ENCODE measurements around the gene C22orf15.

C22orf15 gene

DNA sequence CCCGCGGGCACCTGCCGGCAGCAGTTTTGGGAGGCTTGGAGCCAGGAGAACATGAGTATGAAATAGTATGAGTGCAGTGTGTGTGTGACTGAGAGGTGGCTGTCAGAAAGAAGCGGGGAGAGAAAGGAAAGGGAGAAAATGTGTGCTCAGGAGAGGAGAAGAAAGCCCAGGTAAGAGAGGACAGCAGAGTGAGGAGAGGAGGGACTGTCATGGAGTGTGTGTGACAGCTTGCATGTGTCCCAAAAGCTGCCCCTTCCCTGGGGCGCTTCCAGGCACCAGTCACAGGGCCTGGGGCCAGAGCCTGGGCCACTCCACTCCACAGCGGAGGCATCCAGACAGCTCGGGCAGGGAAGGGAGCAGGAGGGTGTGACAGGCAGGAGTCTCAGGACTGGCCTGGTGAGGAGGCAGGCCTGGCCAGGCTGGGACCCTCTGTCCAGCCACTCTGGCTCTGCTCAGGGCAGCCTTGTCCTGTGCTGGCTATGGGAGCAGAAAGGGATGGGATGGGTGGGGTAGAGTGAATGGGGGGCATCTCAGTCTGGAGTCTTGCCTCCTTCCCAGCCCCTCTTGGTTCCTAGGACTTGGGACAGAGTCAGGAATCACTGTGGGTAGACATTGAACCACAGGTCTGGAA is 10.8 kb downstream of the C22orf15 start:
- DNase-seq (ENCODE audit: low read depth), result no peak

DNA sequence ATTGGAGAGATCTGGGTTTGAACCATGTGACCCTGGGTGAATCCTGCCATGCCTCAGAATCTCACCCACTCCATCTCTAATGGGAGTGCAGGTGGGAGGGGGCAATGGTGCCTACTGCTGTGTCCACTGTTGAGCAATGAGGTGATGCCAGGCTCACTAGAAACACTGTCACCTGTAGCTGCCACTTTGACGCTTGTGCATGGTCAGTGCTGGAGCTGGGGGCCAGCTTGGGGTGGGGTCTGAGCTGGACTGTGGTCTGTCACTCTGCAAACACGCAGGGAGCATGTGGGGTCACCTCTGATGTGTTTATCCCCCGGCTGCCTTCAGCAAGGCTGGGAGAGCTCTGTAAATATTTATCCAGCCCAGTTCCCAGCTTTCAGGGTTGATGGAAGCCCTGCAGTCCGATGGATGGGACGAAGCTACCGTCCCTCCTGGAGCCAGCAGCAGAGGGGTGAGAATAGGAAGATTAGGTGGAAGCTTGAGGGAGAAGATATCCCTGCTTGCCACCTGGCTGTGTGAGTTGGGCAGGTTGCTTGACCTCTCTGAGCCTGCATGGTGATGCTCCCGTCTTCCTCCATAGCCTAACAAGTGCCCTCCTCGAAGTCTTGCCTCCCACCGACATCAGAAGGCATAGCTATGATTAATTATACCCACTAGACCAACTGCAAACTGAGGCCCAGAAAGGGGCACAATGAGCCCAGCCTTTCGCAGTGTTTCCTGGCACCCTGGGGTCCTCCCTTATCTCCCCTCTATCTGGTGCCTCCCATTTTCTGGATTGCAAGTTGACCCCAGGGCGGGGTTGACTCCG is 11.5 kb downstream of the C22orf15 start:
- DNase-seq (ENCODE audit: low read depth), result no peak

DNA sequence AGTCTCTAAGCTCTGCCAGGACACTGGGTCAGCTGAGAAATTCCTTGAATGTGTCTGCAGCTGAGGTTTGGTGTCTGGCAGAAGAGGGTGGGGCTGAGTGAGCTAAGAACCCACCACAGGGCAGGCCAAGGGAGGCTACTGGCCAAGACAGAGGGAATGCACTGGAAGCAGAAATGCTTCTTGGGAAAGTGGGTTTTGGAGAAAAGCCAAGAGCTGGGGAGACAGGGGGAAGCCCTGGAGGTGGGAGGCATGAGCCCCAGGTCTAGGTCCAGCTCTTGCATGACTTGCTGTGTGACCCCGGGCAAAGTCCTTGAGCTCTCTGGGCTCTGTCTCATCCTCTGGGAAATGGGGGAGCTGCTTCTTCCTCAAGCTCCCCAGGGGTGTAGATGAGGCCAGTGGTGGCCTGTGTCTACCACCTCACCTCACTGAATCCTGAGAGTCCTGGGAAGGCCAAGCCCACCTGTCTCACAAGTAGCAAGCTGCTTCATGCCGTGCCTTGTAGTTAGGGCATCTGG is 12.2 kb downstream of the C22orf15 start:
- DNase-seq (ENCODE audit: low read depth), result no peak

DNA sequence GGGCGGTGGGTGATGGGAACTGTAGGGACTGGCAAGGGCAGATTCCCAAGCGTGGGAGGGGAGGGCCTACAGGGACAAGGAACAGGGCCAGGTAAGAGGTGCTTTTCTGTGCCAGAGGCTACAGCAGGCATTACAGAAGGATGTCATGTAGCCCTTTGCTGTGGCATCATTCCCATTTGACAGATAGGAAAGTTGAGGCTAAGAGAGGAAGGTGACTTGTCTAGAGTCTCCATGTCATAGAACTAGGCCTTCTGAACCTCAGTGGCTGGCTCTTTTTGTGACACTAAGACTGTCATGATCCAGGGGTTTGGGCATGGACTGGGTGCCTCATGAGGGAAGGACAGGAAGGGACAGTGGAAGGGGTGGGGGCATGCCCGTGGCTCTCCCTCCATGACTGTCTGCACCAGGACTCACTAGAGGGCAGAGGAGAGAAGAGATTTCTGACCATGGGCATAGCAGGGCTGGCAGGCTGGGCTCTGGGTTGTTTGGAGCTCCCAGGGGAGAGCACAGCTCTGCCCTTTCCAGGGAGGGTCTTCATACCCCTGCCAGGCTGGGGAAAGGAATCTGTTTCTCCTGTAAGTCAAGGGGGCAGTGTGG is 13.1 kb downstream of the C22orf15 start:
- DNase-seq (ENCODE audit: low read depth), result no peak

DNA sequence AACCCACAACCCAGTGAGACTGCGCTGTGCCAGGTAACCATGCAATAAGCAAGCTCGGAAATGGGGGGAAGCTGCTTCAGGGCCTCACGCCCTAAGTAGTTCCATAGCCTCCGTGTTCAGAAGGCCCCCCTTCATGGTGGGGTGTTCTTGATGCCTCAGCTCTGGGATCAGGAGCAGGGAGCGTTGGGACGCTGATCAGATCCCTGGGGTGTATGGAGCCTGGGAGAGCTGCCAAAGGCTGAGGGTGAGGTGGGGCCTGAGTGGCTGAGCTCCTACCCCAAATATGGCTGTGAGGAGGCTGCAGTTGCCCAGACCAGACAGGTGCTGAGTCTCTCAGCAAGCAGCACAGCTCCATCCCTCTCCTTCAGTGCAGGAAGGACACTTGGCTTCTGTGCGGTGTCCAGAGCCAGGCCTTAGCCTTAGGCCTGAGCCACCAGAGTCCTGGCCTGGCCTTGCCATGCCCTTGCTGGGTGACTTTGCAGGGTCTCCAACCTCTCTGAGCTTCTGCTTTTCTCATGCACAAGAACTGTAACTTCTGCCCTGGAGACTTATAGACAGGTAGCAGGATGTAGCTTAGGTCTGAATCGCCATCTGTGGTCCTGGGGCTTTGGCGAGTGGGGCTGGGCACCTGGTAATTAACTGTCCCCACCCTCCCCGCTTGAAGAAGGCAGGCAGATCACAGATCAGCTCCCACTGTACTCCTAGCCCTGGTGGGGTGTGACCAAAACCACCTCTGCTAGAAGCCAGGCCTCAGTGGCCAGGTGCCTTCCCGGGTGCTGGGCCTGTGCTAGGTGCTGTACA is 15.2 kb downstream of the C22orf15 start:
- no peak for DNase-seq (ENCODE audit: low read depth)

DNA sequence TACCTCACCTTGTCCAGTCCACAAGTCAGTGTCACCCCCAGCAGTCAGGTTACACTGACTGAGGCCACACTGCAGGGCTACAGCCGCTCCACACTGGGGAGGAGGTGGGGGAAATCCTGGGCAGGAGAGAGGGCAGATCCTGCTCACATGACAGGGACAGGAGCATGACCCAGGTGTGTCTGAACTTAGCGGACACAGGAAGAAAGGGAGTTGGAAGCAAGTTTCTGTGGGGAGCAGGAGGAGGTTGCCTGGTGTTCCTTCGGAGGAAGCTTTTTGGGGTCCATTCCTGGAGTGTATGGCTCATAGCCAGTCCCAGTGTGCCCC is 15.7 kb downstream of the C22orf15 start:
- DNase-seq (ENCODE audit: low read depth), result no peak

DNA sequence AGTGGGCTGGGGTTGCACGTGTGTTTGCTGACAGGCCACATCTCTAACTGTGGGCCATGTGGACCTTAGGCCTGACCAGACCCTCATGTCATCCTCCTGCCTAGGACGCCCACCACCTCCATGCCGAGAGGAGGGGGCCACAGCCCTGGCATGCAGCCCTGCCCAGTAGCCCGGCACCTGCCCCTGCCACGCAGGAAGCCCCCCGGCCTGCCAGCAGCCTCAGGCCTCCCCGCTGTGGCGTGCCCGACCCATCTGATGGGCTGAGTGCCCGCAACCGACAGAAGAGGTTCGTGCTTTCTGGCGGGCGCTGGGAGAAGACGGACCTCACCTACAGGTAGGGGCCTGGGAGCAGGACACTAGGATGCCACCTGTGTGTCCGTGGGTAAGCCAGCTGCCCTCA is 16.3 kb downstream of the C22orf15 start:
- DNase-seq (ENCODE audit: low read depth), result no peak

DNA sequence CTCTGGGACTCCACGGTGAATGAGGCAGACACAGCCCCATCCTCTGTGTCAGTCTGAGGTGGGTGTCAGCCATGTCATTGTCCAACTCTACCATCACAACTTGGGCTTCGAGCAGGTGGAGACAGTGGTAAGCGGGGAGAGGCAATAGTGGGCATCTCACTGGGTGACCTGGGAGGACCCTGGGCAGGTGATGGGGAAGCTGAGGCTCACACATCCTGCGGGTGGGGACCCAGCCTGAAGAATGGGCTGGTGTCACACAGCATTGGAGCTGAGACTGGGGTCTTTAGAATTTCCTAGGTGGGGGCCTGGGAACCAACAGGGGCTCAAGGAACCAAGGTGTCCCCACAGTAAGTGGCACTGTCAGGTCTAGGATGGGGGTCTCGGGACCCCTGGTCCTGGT is 16.9 kb downstream of the C22orf15 start:
- no peak for DNase-seq (ENCODE audit: low read depth)

GRCh38 chr22:23780146-23780748 is 17.5 kb downstream of the C22orf15 start:
- no peak for DNase-seq (ENCODE audit: low read depth)

GRCh38 chr22:23781065-23781464 is 18.3 kb downstream of the C22orf15 start:
- no peak for DNase-seq (ENCODE audit: low read depth)

GRCh38 chr22:23781511-23782183 is 18.9 kb downstream of the C22orf15 start:
- DNase-seq (ENCODE audit: low read depth), result no peak

DNA sequence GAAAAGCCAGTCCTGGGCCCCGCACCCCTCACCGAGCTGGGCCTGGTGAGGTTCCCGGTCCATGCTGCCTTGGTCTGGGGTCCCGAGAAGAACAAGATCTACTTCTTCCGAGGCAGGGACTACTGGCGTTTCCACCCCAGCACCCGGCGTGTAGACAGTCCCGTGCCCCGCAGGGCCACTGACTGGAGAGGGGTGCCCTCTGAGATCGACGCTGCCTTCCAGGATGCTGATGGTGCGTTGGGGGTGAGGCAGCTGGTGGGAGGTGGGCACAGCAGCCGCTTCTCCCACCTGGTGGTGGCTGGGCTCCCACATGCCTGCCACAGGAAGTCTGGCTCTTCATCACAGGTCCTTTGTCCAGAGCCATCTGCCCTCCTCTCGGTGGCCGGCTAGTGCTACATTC is 19.5 kb downstream of the C22orf15 start:
- DNase-seq (ENCODE audit: low read depth), result no peak

GRCh38 chr22:23782703-23783102 is 19.9 kb downstream of the C22orf15 start:
- DNase-seq (ENCODE audit: low read depth), result no peak

- no peak for DNase-seq (ENCODE audit: low read depth)
Observed at GRCh38 chr22:23783265-23784150, 20.7 kb downstream of the C22orf15 start.

DNA sequence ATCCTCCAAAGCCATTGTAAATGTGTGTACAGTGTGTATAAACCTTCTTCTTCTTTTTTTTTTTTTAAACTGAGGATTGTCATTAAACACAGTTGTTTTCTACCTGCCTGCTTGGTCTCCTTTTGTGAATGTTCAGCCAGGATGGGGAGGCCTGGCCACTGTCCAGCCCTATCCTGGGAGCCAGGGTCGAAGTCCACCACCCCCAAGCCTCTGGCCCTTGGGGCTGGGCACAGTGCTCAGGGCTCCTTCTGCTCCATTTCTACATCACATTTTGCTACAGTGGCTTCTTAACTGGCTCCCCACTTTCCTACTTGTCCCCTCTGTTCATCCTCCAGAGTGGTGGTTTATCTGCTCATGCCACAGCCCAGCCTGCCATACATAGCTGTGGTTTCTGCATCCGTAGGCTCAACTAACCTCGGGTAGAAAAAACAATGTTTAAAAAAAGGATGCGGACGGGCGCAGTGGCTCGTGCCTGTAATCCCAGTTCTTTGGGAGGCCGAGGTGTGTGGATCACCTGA is 21.5 kb downstream of the C22orf15 start:
- DNase-seq (ENCODE audit: low read depth), result no peak

- no peak for DNase-seq (ENCODE audit: low read depth)
Observed at GRCh38 chr22:23786261-23786710, 23.5 kb downstream of the C22orf15 start.

DNA sequence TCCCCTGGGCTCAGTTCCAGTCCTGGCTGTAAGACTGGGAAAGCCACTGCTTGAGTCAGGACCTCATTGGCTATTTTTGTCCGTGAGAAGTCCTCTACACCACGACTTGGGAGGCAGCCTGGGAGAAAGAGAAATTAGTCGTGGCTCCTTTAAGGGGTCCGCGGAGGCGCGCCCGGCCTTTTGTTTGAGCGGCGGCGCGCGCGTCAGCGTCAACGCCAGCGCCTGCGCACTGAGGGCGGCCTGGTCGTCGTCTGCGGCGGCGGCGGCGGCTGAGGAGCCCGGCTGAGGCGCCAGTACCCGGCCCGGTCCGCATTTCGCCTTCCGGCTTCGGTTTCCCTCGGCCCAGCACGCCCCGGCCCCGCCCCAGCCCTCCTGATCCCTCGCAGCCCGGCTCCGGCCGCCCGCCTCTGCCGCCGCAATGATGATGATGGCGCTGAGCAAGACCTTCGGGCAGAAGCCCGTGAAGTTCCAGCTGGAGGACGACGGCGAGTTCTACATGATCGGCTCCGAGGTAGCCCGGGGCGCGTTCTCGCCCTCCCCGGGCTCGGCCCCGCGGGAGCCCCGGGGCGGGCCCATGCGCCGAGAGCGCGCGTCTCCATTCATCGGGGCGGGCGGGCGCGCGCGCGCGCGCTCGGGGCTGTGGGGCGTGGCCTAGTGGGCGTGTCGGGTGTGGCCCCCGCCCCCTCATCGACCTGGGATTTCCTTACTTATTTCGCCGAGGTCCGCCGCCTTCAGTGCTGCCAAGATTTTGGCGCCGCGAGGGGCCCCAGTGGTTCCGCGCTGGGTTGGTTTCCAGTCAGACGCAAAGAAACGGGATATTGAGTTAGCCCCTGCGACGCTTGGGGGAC is 24.2 kb downstream of the C22orf15 start, which contains the start of gene SMARCB1:
Gene SMARCB1 (plus strand): TSS at position 215 of the 848 bp plus-strand sequence. CDS start 204 bp downstream, at position 419.
- no peak for DNase-seq (ENCODE audit: low read depth)

DNA sequence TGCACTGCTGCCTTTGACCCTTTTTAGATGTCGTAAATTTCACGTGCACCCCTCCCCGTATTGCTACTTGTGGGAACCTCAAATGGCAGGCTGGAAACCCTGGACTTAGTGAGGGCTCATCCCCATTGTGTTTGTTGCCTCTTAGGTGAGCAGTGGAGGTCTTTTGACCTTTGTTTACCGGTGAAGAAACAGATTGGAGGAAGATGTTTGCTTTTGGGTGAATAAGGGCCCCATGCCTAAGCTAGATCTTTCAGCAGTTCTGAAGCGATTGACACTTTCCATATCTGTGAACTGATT is 24.8 kb downstream of the C22orf15 start:
- DNase-seq (ENCODE audit: low read depth), result no peak

GRCh38 chr22:23787910-23788309 is 25.1 kb downstream of the C22orf15 start:
- DNase-seq (ENCODE audit: low read depth), result no peak

Measured in HS-27A (cell line).